Mesenchymal stem cell (in vitro differentiated cells and primary cell): ENCODE results near the gene SBSN.

ENCODE experiments used
- DNase-seq: peaks from one replicate; pipeline ENCODE4 v3.0.0-alpha.2; 2013
- H2AFZ ChIP-seq: one replicate; pipeline ENCODE4 v1.6.1; 2013; ENCODE audit warnings: low read depth, mild to moderate bottlenecking, control low read depth, inconsistent platforms, low read length, moderate library complexity
- H2AK5ac ChIP-seq: 2 replicates; pipeline ENCODE4 v1.6.1; 2013; ENCODE audit warnings: low read length, moderate library complexity, mild to moderate bottlenecking, inconsistent platforms; ENCODE audit not compliant: severe bottlenecking
- H2BK120ac ChIP-seq: one replicate; pipeline ENCODE4 v1.6.1; 2013; ENCODE audit warnings: low read depth, mild to moderate bottlenecking, inconsistent platforms, low read length, moderate library complexity
- H2BK12ac ChIP-seq, 2 experiments: one replicate each; pipeline ENCODE4 v1.6.1; 2013; ENCODE audit warnings: inconsistent platforms in 2 of 2, low read length in 2 of 2, mild to moderate bottlenecking in 2 of 2, moderate library complexity in 2 of 2, control low read depth in 1 of 2
- H2BK15ac ChIP-seq: one replicate; pipeline ENCODE4 v1.6.1; 2013; ENCODE audit warnings: mild to moderate bottlenecking, low read depth, inconsistent platforms; ENCODE audit not compliant: poor library complexity, severe bottlenecking
- H2BK5ac ChIP-seq: 2 replicates; pipeline ENCODE4 v1.6.1; 2013; ENCODE audit warnings: low read depth, mild to moderate bottlenecking, low read length, control low read depth, inconsistent platforms; ENCODE audit not compliant: poor library complexity, severe bottlenecking
- H3K14ac ChIP-seq, 2 experiments: one replicate each; pipeline ENCODE4 v1.6.1; 2013; ENCODE audit warnings: inconsistent platforms in 2 of 2, low read length in 2 of 2, control low read depth in 1 of 2, mild to moderate bottlenecking in 1 of 2, moderate library complexity in 1 of 2
- H3K18ac ChIP-seq, 2 experiments: one replicate each; pipeline ENCODE4 v1.6.1; 2013; ENCODE audit warnings: inconsistent platforms in 2 of 2, low read length in 2 of 2, control low read depth in 1 of 2, low read depth in 1 of 2, mild to moderate bottlenecking in 1 of 2
- H3K23ac ChIP-seq, 2 experiments: one replicate each; pipeline ENCODE4 v1.6.1; 2013; ENCODE audit warnings: inconsistent platforms in 2 of 2, low read length in 2 of 2, mild to moderate bottlenecking in 2 of 2, moderate library complexity in 2 of 2, control low read depth in 1 of 2
- H3K27ac ChIP-seq: 2 replicates; pipeline ENCODE4 v1.5.1; 2013; ENCODE audit warnings: mild to moderate bottlenecking, moderate library complexity, low read length, control low read depth, inconsistent platforms; ENCODE audit not compliant: poor library complexity, severe bottlenecking
- H3K27me3 ChIP-seq, 2 experiments: 2 replicates each; pipeline versions ENCODE4 v1.6.1 to v1.7.0; 2013; ENCODE audit warnings: low read length in 2 of 2, mild to moderate bottlenecking in 2 of 2, moderate library complexity in 2 of 2, control low read depth in 1 of 2, inconsistent platforms in 1 of 2; ENCODE audit not compliant: control insufficient read depth in 1 of 2, insufficient read depth in 1 of 2
- H3K36me3 ChIP-seq, 2 experiments: 2 replicates each; pipeline versions ENCODE4 v1.6.1 to v1.7.0; 2013; ENCODE audit warnings: low read length in 2 of 2, control low read depth in 1 of 2, inconsistent platforms in 1 of 2, low read depth in 1 of 2, mild to moderate bottlenecking in 1 of 2; ENCODE audit not compliant: insufficient read depth in 2 of 2, control insufficient read depth in 1 of 2
- H3K4ac ChIP-seq, 2 experiments: one replicate each; pipeline ENCODE4 v1.6.1; 2013; ENCODE audit warnings: inconsistent platforms in 2 of 2, low read length in 2 of 2, mild to moderate bottlenecking in 2 of 2, moderate library complexity in 2 of 2, control low read depth in 1 of 2, low read depth in 1 of 2
- H3K4me1 ChIP-seq: 2 replicates; pipeline ENCODE4 v1.6.1; 2013; ENCODE audit warnings: low read depth, low read length, control low read depth; ENCODE audit not compliant: control insufficient read depth, insufficient read depth
- H3K4me2 ChIP-seq: 2 replicates; pipeline ENCODE4 v1.6.1; 2013; ENCODE audit warnings: low read length, mild to moderate bottlenecking, inconsistent platforms; ENCODE audit not compliant: poor library complexity, severe bottlenecking
- H3K4me3 ChIP-seq, 2 experiments: 2 replicates each; pipeline versions ENCODE4 v1.5.1 to v1.7.0; 2013; ENCODE audit warnings: low read length in 2 of 2, mild to moderate bottlenecking in 2 of 2, control low read depth in 1 of 2, low read depth in 1 of 2; ENCODE audit not compliant: insufficient read depth in 1 of 2
- H3K79me1 ChIP-seq: replicated peaks from 2 replicates; pipeline ENCODE4 v1.6.1; 2013; ENCODE audit warnings: mild to moderate bottlenecking, control low read depth, low read length, inconsistent platforms; ENCODE audit not compliant: poor library complexity, severe bottlenecking
- H3K9ac ChIP-seq: 2 replicates; pipeline ENCODE4 v1.7.0; 2013; ENCODE audit warnings: mild to moderate bottlenecking, low read length, moderate library complexity
- H3K9me3 ChIP-seq: 2 replicates; pipeline ENCODE4 v1.7.0; 2013; ENCODE audit warnings: mild to moderate bottlenecking, low read length; ENCODE audit not compliant: control insufficient read depth
- H4K8ac ChIP-seq: one replicate; pipeline ENCODE4 v1.6.1; 2013; ENCODE audit warnings: inconsistent platforms, mild to moderate bottlenecking, low read length, moderate library complexity
- H4K91ac ChIP-seq: one replicate; pipeline ENCODE4 v1.6.1; 2013; ENCODE audit warnings: mild to moderate bottlenecking, low read length, inconsistent platforms
- WGBS: methylation state at CpG from one replicate; pipeline ENCODE4 v1.1.7; 2013; ENCODE audit warnings: mixed read lengths; 5-methylcytosine and 5-hydroxymethylcytosine counted together

The SBSN gene

DNA sequence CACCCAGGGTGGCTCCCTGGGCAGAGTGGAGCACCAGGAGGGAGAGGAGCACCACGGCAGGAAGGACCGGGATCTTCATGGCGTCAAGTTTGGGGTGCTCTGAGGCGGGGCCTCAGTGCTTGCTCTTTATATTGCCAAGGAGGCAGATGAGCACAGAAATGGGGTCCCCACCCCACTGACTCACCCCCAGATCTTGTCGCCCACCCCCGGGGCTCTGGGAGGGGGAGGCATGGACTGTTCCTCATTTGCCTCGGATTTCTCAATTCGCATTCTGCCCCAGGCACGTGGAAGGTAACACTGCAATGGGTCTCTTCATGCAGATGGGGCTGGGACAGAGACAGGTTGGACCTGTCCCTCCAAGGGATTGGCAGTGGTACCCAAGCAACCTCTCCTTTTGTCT is 37.7 kb downstream of the SBSN start, which contains the start of gene KRTDAP:
Gene KRTDAP, minus strand, starts transcription at position 101 of the 400 bp plus-strand sequence. Its CDS starts 22 bp downstream, at position 79.
- no peak within 1 kb of the TSS for H3K4ac ChIP-seq

GRCh38 chr19:35488677-35489076 is 39.4 kb downstream of the SBSN start:
- H2BK15ac ChIP-seq = no peak overlapping the region
- H3K4me2 ChIP-seq = no peak overlapping the region
- H3K18ac ChIP-seq = no peak overlapping the region
- no peak overlapping the region for H3K4ac ChIP-seq
- no peak overlapping the region for H3K4me3 ChIP-seq
- no peak overlapping the region for H2BK5ac ChIP-seq
- no peaks in the 10 kb centered on the region for H3K79me1 ChIP-seq
- no peaks in the 10 kb centered on the region for H3K9me3 ChIP-seq
- no peaks in the 10 kb centered on the region for H3K4me1 ChIP-seq
- no peak overlapping the region for H4K91ac ChIP-seq
- no peaks in the 10 kb centered on the region for H3K36me3 ChIP-seq
- no peak overlapping the region for H2BK120ac ChIP-seq
- WGBS = 89% methylated on average over 15 of the region's 16 CpGs
- H3K14ac ChIP-seq = no peak overlapping the region
- H3K9ac ChIP-seq = no peak overlapping the region
- no peak overlapping the region for H3K27ac ChIP-seq
- no peak overlapping the region for H2AFZ ChIP-seq
- H3K23ac ChIP-seq = no peak overlapping the region
- DNase-seq = no peak
- peaks cover 29 to 88% of the 10 kb centered on the region in 2 experiments for H3K27me3 ChIP-seq
- H4K8ac ChIP-seq = no peak overlapping the region
- H2BK12ac ChIP-seq = no peak overlapping the region
- H2AK5ac ChIP-seq = no peak overlapping the region

More for the DNA sequence above, 37.7 kb downstream of the SBSN start, which contains the start of gene KRTDAP:
- Histone ChIP-seq H4K91ac (no peak within 1 kb of the TSS), H3K14ac (no peak within 1 kb of the TSS), H2BK15ac (no peak within 1 kb of the TSS), H3K36me3 (no peaks in the 10 kb centered on the region), H3K4me2 (no peak within 1 kb of the TSS), H2AK5ac (no peak within 1 kb of the TSS), H3K27ac (no peak within 1 kb of the TSS), H3K9ac (no peak within 1 kb of the TSS), H2BK120ac (no peak within 1 kb of the TSS), H4K8ac (no peak within 1 kb of the TSS), H2BK5ac (no peak within 1 kb of the TSS), H3K4me3 (no peak within 1 kb of the TSS), H3K4me1 (peaks cover 4% of the 10 kb centered on the region), H2AFZ (no peak within 1 kb of the TSS), H3K79me1 (no peaks in the 10 kb centered on the region), H3K27me3 (peaks cover 29 to 93% of the 10 kb centered on the region in 2 experiments), H3K9me3 (no peaks in the 10 kb centered on the region), H2BK12ac (no peak within 1 kb of the TSS), H3K18ac (no peak within 1 kb of the TSS), H3K23ac (no peak within 1 kb of the TSS)
- WGBS = 72% methylated on average over 9 of the region's 9 CpGs
- no peak for DNase-seq

GRCh38 chr19:35487656-35488182 is 40.4 kb downstream of the SBSN start:
- H3K4me1 ChIP-seq = no peaks in the 10 kb centered on the region

GRCh38 chr19:35486268-35486708 is 41.8 kb downstream of the SBSN start:
- Histone ChIP-seq H3K4me3 (no peak overlapping the region), H3K36me3 (no peaks in the 10 kb centered on the region), H2BK5ac (no peak overlapping the region), H2BK15ac (no peak overlapping the region), H3K27me3 (peaks cover 15 to 65% of the 10 kb centered on the region in 2 experiments), H4K8ac (no peak overlapping the region), H4K91ac (no peak overlapping the region), H3K18ac (no peak overlapping the region), H3K27ac (no peak overlapping the region), H3K4me1 (no peaks in the 10 kb centered on the region), H3K79me1 (no peaks in the 10 kb centered on the region), H3K4ac (no peak overlapping the region), H3K9me3 (no peaks in the 10 kb centered on the region), H3K14ac (no peak overlapping the region), H2BK12ac (no peak overlapping the region), H2AFZ (no peak overlapping the region), H3K9ac (no peak overlapping the region), H3K4me2 (no peak overlapping the region), H2AK5ac (no peak overlapping the region), H3K23ac (no peak overlapping the region), H2BK120ac (no peak overlapping the region)
- DNase-seq = no peak
- WGBS = 97% methylated on average over 1 of the region's 3 CpGs

More at GRCh38 chr19:35487656-35488182, 40.4 kb downstream of the SBSN start:
- Histone ChIP-seq H2AK5ac (no peak overlapping the region), H3K36me3 (no peaks in the 10 kb centered on the region), H3K9ac (no peak overlapping the region), H3K14ac (no peak overlapping the region), H3K27me3 (peaks cover 26 to 78% of the 10 kb centered on the region in 2 experiments), H4K8ac (no peak overlapping the region), H3K4me2 (no peak overlapping the region), H3K18ac (no peak overlapping the region), H2AFZ (no peak overlapping the region), H2BK120ac (no peak overlapping the region), H3K79me1 (no peaks in the 10 kb centered on the region), H4K91ac (no peak overlapping the region), H2BK12ac (no peak overlapping the region), H3K27ac (no peak overlapping the region), H3K9me3 (no peaks in the 10 kb centered on the region), H2BK15ac (no peak overlapping the region), H3K4ac (no peak overlapping the region), H2BK5ac (no peak overlapping the region), H3K4me3 (no peak overlapping the region), H3K23ac (no peak overlapping the region)
- WGBS = 88% methylated on average over 5 of the region's 10 CpGs
- no peak for DNase-seq
